Measurements from ENCODE around the gene SLC35E1. TPM values are rescaled to one million over a fixed set of nuclear protein-coding genes. Genes with fewer than 3 reads are reported as not detected.

Gene SLC35E1
- total RNA-seq, 1 donor from 2014 or later = 24.8 TPM

Other genes starting within 250 kb of the SLC35E1 start
- gene KLF2, start 247.6 kb downstream of the SLC35E1 start, total RNA-seq = 2.6 and 10.1 TPM in 2 replicates
- 5.9 and 6.7 TPM in 2 replicates for gene EPS15L1, start 100.4 kb downstream of the SLC35E1 start, total RNA-seq
- not detected in 2 replicates for gene CALR3, start 76.2 kb downstream of the SLC35E1 start, total RNA-seq
- 1.1 and 1.4 TPM in 2 replicates for gene C19orf44, start 76.0 kb downstream of the SLC35E1 start, total RNA-seq
- 3.3 and 5.6 TPM in 2 replicates for gene CHERP, start 30.0 kb downstream of the SLC35E1 start, total RNA-seq
- gene MED26, start 55.8 kb upstream of the SLC35E1 start, total RNA-seq = 2.2 and 3.8 TPM in 2 replicates
- 32.7 and 47.0 TPM in 2 replicates for gene SMIM7, start 87.7 kb upstream of the SLC35E1 start, total RNA-seq
- 1.3 and 1.8 TPM in 2 replicates for gene TMEM38A, start 88.7 kb upstream of the SLC35E1 start, total RNA-seq
- not detected in 2 replicates for gene NWD1, start 147.4 kb upstream of the SLC35E1 start, total RNA-seq